G401 (cell line): ENCODE results near the gene PRKAG2. TPM values are rescaled to one million over a fixed set of nuclear protein-coding genes. Genes with fewer than 3 reads are reported as not detected.
A peak's percentile ranks its signal among the peaks of the same experiment; 100 is the strongest.

Experiments used
- DNase-seq: peaks from one replicate; pipeline ENCODE4 v3.0.0-alpha.2; 2015; ENCODE audit warnings: low spot score
- in situ Hi-C: cut with HindIII; loops from 2 replicates; pipeline ENCODE4 v1.10.0; 2016; ENCODE audit warnings: low sequenced_read_pairs, mixed read lengths
- total RNA-seq: library from RNA; depleted of rRNA; stranded (reverse); fragments of >200 nt; shearing (Covaris generic); gene quantifications from 2 replicates; pipeline ENCODE4 v1.2.3, GENCODE V29; 2014

The PRKAG2 gene
- total RNA-seq, 1 experiment from 2014 or later = 92.4 TPM

- in situ Hi-C loops = no loop called here
- peak; percentile 61 for DNase-seq
These were observed 63.5 kb downstream of the PRKAG2 start for GRCh38 chr7:151813445-151813844.

GRCh38 chr7:151812967-151813366, 63.9 kb downstream of the PRKAG2 start:
- DNase-seq = no peak
- in situ Hi-C loops = no loop called here

GRCh38 chr7:151810441-151811232, 66.3 kb downstream of the PRKAG2 start:
- peak; percentile 89 for DNase-seq
- in situ Hi-C loops = no loop called here

- DNase-seq = no peak
- in situ Hi-C loops = no loop called here
These were observed 67.1 kb downstream of the PRKAG2 start for GRCh38 chr7:151809864-151810170.

- DNase-seq = peak; percentile 81
- in situ Hi-C loops = no loop called here
These were observed 67.6 kb downstream of the PRKAG2 start for GRCh38 chr7:151809146-151809863.

- in situ Hi-C loops = no loop called here
- DNase-seq = peak; percentile 91
These were observed 68.3 kb downstream of the PRKAG2 start for GRCh38 chr7:151808400-151809145.

- DNase-seq = no peak
- in situ Hi-C loops = no loop called here
These were observed 69.1 kb downstream of the PRKAG2 start for GRCh38 chr7:151807846-151808245.

- no peak for DNase-seq
- in situ Hi-C loops = no loop called here
These were observed 69.8 kb downstream of the PRKAG2 start for GRCh38 chr7:151806952-151807775.

- DNase-seq = peak; percentile 62
These were observed 70.7 kb downstream of the PRKAG2 start for GRCh38 chr7:151806204-151806603.

GRCh38 chr7:151805191-151805590, 71.7 kb downstream of the PRKAG2 start:
- in situ Hi-C loops = no loop called here
- no peak for DNase-seq

More at GRCh38 chr7:151806204-151806603, 70.7 kb downstream of the PRKAG2 start:
- in situ Hi-C loops = no loop called here

- in situ Hi-C loops = no loop called here
- no peak for DNase-seq
These were observed 72.2 kb downstream of the PRKAG2 start for GRCh38 chr7:151804756-151805155.

GRCh38 chr7:151803841-151804240, 73.1 kb downstream of the PRKAG2 start:
- in situ Hi-C loops = no loop called here
- DNase-seq = no peak

GRCh38 chr7:151802469-151802846, 74.5 kb downstream of the PRKAG2 start:
- DNase-seq = no peak
- in situ Hi-C loops = no loop called here

- no peak for DNase-seq
- in situ Hi-C loops = no loop called here
These were observed 75.0 kb downstream of the PRKAG2 start for GRCh38 chr7:151801782-151802468.

GRCh38 chr7:151801291-151801690, 75.6 kb downstream of the PRKAG2 start:
- in situ Hi-C loops = no loop called here
- DNase-seq = no peak

- DNase-seq = no peak
- in situ Hi-C loops = no loop called here
These were observed 76.1 kb downstream of the PRKAG2 start for GRCh38 chr7:151800861-151801260.

- DNase-seq = no peak
- in situ Hi-C loops = no loop called here
These were observed 76.5 kb downstream of the PRKAG2 start for GRCh38 chr7:151800391-151800790.

- in situ Hi-C loops = no loop called here
- DNase-seq = no peak
These were observed 77.4 kb downstream of the PRKAG2 start for GRCh38 chr7:151799506-151799905.
